ENCODE data around the gene STARD7.
"Not testable (repeated sequence)": the region's sequence is repeated elsewhere in the genome, so short reads cannot be mapped to it uniquely, and the experiment has no call there.

The STARD7 gene

GRCh38 chr2:96146153-96146880 is 62.3 kb downstream of the STARD7 start:
- DNase-seq = peak; percentile 86 to 87

DNA sequence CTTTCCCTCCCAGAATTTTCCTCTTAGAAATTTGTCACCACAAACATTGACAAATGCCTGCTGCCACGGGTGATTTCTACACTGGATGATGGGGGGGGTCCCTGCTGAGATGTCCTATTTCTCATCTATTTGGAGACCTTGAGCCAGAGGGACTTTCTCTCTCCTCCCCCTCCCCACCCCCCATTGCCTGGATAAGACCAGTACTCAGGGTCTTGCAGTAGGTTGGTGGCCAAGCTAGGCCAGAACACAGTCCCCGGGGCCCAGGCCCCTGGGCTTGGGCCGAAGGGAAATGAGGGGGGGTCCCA is 62.8 kb downstream of the STARD7 start:
- DNase-seq = no peak

DNA sequence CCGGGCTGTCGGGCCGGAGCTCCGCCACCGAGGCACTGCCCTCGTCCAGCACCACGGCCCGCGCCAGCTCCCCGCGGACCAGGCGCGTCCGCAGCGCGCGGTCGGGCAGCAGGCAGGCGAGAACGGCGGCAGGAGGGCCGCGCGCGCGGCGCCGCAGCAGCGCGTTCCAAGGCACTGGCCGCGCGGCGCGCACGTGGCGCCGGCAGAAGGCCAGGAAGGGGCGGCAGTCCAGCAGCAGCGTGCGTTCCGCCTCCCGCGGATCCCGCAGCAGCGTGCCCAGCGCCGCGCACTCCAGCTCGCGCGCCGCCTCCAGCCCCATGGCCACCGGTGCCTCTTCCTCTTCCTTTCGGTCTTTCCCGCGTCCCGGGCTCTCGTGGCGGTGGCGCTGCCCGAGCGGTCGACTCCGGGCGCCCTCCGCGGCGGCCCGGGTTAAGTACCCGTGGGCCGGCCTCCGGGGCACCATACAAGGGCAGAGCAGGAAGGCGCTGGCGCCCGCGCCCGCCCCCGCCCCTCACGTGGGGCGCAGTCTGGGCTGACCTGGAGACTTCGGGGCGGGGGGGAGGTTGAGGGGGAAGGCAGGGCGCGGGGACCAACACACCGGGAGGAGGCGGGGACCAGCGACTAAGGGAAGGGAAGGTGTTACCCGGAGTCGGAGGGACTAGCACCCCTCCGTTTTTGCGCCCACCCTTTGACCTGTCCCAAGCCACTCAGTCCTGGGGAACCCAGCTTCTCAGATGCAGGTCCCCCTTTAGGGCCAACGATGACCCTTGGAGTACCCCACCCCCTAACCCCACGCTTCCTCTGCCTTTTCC is 63.4 kb downstream of the STARD7 start, which contains the start of gene DUSP2:
Gene DUSP2, minus strand, starts transcription at position 405 of the 812 bp plus-strand sequence. Its CDS starts 86 bp downstream, at position 319.
- peak; percentile 86 to 90 for DNase-seq

- peak; percentile 39 to 40 for DNase-seq
Observed at GRCh38 chr2:96144481-96145035, 64.1 kb downstream of the STARD7 start.

DNA sequence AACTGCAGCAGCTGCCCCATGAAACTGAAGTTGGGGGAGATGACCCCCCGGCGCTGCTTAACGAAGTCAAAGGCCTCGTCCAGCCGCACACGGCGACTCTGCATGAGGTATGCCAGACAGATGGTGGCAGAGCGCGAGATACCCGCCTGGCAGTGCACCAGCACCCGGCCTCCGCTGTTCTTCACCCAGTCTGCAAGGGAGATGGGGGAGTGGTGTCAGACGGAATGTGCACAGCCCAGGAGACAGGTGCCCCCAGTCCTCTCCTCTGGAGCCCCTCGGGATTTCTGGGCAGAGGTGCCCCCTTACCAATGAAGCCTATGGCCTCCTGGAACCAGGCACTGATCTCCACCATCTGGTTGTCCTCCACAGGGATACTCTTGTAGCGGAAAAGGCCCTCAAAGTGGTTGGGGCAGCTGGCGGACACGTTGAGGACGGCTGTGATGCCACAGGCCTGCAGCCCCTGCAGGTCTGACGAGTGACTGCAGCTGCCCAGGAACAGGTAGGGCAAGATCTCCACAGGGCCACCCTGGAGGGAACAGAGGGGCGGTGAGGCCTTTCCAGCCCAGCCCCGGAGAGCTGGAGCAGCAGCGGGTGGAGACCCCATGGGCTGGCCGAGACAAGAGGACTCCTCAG is 64.7 kb downstream of the STARD7 start:
- no peak for DNase-seq

GRCh38 chr2:96143231-96143847 is 65.3 kb downstream of the STARD7 start:
- DNase-seq = peak; percentile 39 to 44

GRCh38 chr2:96142217-96143113 is 66.2 kb downstream of the STARD7 start:
- DNase-seq = peak; percentile 63 to 70

- not testable (repeated sequence) for DNase-seq
Observed at GRCh38 chr2:96141624-96141967, 67.0 kb downstream of the STARD7 start.

GRCh38 chr2:96140941-96141623 is 67.5 kb downstream of the STARD7 start:
- no peak for DNase-seq

GRCh38 chr2:96139181-96139758 is 69.4 kb downstream of the STARD7 start:
- DNase-seq = no peak

DNA sequence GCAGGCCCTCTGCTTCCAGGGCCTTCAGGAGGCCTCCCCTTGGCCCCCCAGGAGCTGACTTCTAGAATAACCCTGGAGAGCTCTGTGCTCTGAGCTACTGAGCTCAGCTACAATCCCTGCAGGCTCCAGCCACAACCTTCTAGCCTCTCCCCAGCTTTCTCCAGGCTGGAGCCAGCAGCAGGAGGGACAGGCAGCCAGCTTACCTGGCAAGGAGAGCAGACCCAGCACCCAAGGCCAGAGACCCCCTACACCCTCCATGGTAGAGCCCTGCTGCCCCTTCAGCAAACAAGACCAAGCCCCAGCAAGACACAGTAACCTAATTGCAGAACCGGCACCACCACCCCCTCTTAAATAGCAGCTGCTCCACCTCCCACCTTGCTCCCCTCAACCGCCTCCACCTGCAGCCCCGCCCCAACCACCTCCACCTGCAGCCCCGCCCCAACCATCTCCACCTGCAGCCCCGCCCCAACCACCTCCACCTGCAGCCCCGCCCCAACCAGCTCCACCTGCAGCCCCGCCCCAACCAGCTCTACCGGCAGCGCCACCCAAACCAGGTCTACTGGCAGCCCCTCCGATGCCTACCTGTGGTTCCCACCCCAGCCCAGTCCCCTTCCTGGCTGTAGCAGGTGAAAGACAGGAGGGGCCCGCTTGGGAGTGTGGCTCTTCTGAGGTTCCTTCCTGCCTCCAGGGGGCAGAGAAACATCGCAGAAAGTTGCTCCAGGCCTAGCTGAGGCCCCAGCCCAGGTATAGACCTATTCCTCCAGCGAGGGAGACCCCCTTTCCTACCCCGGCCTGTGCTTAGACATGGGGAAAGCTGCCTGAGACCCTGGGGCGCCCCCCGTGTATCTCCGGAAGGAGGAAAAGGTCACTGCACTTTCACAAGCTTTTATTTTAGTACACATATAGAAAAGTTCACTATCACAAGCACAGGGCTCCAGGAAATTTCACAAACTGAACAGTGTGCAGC is 70.2 kb downstream of the STARD7 start, which contains the start of gene ASTL:
Gene ASTL, minus strand, starts transcription at position 324 of the 967 bp plus-strand sequence. Its CDS starts 66 bp downstream, at position 258.
- peak; percentile 62 for DNase-seq

DNA sequence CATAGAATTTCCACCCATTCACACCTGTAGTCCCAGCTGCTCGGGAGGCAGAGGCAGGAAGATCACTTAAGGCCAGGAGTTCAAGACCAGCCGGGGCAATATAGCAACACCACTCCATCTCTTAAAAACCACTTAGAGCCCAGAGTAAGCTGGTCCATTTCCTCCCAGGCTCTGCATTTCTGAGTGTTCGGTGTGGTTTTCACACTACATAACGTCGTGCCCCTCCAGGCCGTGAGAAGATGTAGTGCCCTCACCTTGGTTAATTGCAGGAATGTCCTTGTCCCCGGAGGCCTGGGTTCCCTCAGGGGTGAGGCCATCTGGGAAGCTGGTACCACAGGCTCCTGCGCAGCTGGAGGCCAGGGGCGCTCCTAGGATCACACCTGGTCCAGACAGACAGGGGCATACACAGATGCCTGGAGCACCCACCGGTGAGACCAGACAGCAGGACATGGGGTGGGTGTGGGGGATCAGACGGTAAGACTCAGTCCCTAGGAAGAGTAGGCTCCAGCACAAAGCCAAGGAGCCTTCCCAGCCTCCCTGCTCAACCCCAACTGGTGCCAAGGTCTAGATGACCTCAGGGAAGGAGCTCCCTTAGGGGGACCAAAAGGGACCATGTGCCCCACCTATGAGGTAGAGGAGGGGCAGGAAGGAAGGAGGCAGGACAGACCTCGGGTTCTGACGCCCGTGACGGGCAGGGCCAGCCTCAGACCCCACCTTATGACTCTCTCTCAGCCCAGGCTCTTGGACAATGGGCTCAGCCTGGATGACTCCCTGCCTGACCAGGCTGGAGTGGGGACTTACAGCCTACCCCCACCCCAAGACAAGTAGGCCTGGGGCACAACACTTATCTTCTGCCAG is 71.1 kb downstream of the STARD7 start:
- no peak for DNase-seq

DNA sequence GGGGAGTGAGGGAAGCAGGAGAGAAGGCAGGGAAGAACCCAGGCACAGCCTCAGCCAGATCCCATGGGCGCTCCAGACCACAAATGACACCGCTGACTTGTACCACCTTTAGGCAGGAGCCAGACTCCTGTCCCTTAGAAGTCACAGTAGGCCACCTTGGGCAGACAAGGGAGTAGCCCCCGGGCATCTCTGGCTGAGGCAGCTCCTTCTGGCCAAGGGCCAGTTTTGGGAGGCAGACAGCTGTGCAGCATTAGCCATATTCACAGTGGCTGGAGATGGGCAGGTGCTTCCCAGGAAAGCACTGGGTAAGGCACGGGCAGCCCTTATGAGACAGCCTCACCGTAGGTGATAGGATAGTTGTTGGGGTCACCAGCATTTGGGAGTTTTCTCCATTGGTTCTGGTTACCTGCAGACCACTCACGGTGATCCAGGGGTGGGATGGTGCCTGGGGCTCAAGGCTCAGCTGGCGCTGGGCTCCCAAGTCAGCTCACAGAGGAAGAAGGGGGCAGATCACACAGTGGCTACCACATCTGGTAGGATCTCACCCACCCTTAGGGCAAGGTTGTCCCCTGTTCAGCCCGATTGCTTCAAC is 72.4 kb downstream of the STARD7 start:
- DNase-seq = no peak

DNA sequence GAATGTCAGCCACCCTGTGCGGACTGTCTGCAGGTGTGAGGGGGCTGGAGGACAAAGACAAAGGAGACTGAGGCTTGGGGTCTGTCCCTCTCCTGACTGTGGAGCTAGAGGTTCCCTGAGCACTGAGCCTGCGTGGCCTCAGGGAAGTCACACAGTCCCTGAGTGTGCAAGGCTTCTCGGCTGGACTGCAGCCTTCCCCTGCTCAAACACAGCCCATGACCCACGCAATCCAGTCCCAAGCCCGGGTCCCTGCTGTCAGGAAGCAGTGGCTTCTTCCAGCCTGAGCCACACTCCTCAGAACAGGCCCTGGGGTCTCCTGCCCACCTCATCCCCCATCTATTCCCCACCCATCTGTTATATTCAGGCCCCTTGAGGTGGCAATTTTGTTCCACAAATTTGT is 73.0 kb downstream of the STARD7 start:
- no peak for DNase-seq

DNA sequence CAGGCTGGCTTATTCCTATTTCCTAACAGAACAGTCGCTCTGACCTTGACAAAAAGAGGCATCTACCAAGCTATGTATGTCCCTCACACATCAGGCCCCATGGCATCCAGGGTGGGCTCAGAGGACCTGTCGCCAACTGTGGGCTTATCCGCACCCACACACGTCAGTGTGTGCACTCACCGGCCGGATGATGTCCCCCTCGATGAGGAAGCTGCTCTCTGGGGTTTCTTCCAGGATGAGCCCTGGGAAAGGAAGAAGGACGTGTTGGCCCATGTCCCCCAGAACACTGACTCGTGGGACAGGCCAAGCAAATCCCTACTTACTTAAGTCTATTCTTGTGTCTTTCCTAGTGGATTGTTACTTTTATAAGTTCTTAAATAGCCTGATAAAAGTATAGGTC is 73.5 kb downstream of the STARD7 start:
- no peak for DNase-seq
